ENCODE measurements around the gene SETDB2.

Gene SETDB2

DNA sequence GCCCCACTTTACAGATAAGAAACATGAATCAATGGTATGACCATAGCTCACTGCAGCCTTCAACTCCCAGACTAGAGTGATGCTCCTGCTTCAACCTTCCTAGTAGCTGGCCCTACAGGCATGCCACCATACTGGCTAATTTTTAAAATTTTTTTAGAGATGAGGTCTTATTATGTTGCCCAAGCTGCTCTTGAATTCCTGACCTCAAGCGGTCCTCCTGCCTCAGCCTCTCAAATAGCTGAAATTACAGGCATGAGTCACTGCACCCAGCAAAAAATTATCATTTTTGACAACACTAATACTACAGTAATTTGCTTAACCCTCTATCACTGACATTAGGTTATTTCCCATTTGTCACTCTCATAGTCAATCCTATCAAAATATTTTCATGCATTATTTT lies 15.0 kb upstream of the SETDB2 start:
- TF ChIP-seq, protein P1, sequence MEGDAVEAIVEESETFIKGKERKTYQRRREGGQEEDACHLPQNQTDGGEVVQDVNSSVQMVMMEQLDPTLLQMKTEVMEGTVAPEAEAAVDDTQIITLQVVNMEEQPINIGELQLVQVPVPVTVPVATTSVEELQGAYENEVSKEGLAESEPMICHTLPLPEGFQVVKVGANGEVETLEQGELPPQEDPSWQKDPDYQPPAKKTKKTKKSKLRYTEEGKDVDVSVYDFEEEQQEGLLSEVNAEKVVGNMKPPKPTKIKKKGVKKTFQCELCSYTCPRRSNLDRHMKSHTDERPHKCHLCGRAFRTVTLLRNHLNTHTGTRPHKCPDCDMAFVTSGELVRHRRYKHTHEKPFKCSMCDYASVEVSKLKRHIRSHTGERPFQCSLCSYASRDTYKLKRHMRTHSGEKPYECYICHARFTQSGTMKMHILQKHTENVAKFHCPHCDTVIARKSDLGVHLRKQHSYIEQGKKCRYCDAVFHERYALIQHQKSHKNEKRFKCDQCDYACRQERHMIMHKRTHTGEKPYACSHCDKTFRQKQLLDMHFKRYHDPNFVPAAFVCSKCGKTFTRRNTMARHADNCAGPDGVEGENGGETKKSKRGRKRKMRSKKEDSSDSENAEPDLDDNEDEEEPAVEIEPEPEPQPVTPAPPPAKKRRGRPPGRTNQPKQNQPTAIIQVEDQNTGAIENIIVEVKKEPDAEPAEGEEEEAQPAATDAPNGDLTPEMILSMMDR (IDR thresholded peaks at IDR 0.05; ENCODE audit: low read depth, low read length), result no peak
- H3K4me3 ChIP-seq (ENCODE audit: low read depth, low read length), result no peak overlapping the region

DNA sequence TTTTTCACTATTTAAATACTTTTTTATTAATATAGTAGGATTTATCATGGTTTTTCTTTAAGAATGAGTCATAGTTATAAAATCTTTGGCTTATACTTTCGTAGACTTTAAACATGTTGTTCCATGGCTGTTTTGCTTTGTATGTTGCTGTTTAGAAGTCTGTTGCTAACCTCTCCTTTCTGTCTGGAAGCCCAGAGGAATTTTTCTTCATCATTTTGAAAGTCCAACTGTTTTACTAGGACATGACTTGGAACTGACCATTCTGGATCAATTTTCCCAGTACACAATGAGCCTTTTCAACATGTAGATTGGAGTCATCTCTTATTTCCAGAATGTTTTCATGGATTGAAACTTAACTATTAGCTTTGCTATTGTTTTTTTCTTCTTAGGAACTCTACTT lies 8.1 kb upstream of the SETDB2 start:
- TF ChIP-seq, protein P1 (IDR thresholded peaks at IDR 0.05; ENCODE audit: low read depth, low read length), result no peak

DNA sequence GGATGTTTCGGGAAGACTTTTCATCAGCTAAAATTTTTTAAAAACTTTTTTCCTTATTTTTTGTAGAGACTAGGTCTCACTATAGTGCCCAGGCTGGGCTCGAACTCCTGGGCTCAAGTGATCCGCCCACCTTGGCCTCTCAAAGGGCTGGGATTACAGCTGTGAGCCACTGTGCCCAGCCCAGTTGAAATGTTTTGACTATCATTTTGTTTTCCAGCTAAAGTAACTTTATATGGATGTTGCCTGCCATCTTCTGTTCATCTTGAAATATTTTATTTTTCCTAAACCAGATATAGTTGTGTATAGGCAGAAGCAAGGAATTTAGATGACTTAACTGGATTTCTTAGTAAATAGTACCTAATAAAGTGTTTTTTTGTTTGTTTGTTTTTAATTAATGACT lies 7.2 kb upstream of the SETDB2 start:
- TF ChIP-seq, protein P1 (IDR thresholded peaks at IDR 0.05; ENCODE audit: low read depth, low read length), result no peak
- no peak overlapping the region for H3K4me3 ChIP-seq (ENCODE audit: low read depth, low read length)

More for the DNA sequence above, 8.1 kb upstream of the SETDB2 start:
- H3K4me3 ChIP-seq (ENCODE audit: low read depth, low read length), result no peak overlapping the region

DNA sequence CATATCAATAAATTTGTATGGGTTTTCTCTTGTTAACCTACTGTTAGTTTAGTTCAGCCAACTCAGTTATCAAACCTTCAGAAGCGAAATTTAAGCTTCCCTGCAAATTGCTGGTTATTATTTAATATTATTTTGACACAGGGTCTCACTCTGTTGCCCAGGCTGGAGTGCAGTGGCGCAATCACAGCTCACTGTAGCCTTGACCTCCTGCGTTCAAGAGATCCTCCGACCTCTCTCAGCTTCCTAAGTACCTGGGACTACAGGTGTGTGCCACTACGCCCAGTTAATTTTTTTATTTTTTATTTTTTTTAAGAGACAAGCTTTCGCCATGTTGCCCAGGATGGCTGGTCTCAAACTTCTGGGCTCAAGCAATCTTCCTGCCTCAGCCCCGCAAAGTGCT lies 6.4 kb upstream of the SETDB2 start:
- H3K4me3 ChIP-seq (ENCODE audit: low read depth, low read length), result no peak overlapping the region

DNA sequence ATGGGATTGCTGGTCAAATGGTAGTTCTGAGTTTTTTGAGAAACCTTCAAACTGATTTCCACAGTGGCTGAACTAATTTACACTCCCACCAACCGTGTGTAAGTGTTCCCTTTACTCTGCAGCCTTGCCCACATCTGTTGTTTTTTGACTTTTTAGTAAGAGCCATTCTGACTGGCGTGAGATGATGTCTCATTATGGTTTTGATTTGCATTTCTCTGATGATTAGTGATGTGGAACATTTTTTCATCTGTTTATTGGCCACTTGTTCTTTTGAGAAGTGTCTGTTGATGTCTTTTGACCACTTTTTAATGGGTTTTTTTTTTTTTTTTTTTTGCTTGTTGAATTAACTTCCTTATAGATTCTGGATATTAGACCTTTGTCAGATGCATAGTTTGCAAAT lies 4.5 kb upstream of the SETDB2 start:
- TF ChIP-seq, protein P1 (IDR thresholded peaks at IDR 0.05; ENCODE audit: low read depth, low read length), result no peak
- no peak overlapping the region for H3K4me3 ChIP-seq (ENCODE audit: low read depth, low read length)

More for the DNA sequence above, 6.4 kb upstream of the SETDB2 start:
- TF ChIP-seq, protein P1 (IDR thresholded peaks at IDR 0.05; ENCODE audit: low read depth, low read length), result no peak

DNA sequence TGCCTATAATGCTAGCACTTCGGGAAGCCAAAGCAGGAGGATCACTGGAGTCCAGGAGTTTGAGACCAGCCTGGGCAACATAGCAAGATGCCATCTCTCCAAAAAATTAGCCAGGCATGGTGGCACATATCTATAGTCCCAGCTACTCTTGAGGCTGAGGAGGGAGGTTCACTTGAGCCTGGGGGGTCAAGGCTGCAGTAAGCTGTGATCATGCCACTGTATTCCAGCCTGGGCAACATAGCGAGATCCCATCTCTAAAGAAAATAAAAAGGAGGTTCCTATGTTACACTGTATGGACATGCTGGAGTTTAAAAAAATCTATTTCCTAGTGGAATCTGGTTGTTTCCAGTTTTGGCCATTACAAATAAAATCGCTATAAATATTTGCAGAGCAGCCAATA lies 2.8 kb upstream of the SETDB2 start:
- TF ChIP-seq, protein P1 (IDR thresholded peaks at IDR 0.05; ENCODE audit: low read depth, low read length), result no peak
- H3K4me3 ChIP-seq (ENCODE audit: low read depth, low read length), result no peak overlapping the region

DNA sequence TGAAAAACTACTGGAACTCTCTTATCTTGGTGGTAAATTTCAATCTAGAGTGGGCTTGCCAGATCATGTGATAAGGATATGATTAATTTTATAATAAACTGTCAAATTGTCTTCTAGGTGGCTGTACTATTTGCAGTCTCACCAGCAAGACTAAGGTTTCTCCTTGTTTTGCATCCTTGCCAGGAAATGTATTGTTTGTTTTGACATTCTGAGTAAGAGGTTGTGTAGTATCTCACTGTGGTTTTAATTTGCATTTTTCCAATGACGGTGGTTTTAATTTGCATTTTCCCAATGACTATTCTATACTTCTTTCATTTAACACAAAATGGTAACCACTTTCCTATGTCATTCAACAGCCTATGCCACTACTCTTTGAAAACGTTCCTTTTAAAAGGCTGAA lies 2.2 kb upstream of the SETDB2 start:
- TF ChIP-seq, protein P1 (IDR thresholded peaks at IDR 0.05; ENCODE audit: low read depth, low read length), result no peak
- no peak overlapping the region for H3K4me3 ChIP-seq (ENCODE audit: low read depth, low read length)

Measured in WI38 (cell line).